ENCODE results near the gene ARHGEF6. TPM values are rescaled to one million over a fixed set of nuclear protein-coding genes. Genes with fewer than 3 reads are reported as not detected.
"Not testable (repeated sequence)": the region's sequence is repeated elsewhere in the genome, so short reads cannot be mapped to it uniquely, and the experiment has no call there.

The ARHGEF6 gene
- total and polyA plus RNA-seq, 4 experiments from 2014 or later, result 77.7 to 86.1 (median 82.4) TPM

GRCh38 chrX:136771869-136772268, 8.9 kb downstream of the ARHGEF6 start:
- H3K9me3 Mint-ChIP-seq; H3K27me3 Mint-ChIP-seq; CTCF ChIA-PET (ENCODE audit: partially characterized antibody); H3K36me3 ChIP-seq (ENCODE audit: insufficient read depth, low read length); H3K9me3 ChIP-seq (ENCODE audit: control insufficient read depth in 1 of 2, low read length in 2 of 2); DNase-seq; H3K27me3 ChIP-seq (ENCODE audit: insufficient read depth, low read length); H3K4me3 ChIP-seq (ENCODE audit: low read length in 2 of 2); H3K27ac ChIP-seq (ENCODE audit: low read depth, low read length): not testable (repeated sequence)
- Mint-ChIP-seq H3K4me3 (peak overlapping the region in 1 of 8 donors; percentile 39), H3K4me1 (peaks cover 40 to 69% (median 53%) of the 10 kb centered on the region in 4 donors), H3K27ac (peak overlapping the region in 2 of 7 donors; percentile 26 to 63), H3K36me3 (peaks cover 4 to 36% of the 10 kb centered on the region in 2 donors)
- POLR2A ChIA-PET (ENCODE audit: partially characterized antibody), result interaction anchor here (1.3 kb wide), 1 partner anchor 109 kb away, joined by 5 read pairs; the partner anchor contains the start of gene RBMX
- H3K4me1 ChIP-seq (ENCODE audit: insufficient read depth, low read length), result peaks cover 59% of the 10 kb centered on the region
- intact Hi-C loops (cut with micrococcal nuclease), result loop anchor here (10.0 kb wide), 1 partner anchor 93 kb away; no protein-coding TSS in a partner anchor

GRCh38 chrX:136768469-136769084, 12.2 kb downstream of the ARHGEF6 start:
- peak in 3 of 5 donors; percentile 30 to 76 (median 31) for DNase-seq
- H3K4me1 ChIP-seq (ENCODE audit: insufficient read depth, low read length), result peaks cover 64% of the 10 kb centered on the region
- peaks cover 4% of the 10 kb centered on the region for H3K36me3 ChIP-seq (ENCODE audit: insufficient read depth, low read length)
- ChIA-PET POLR2A (ENCODE audit: partially characterized antibody) (interaction anchor here (0.6 to 6.4 kb wide), 9 partner anchors 11 to 112 kb away, joined by 3 to 66 read pairs (median 4); partner anchors contain the start of genes ARHGEF6 and RBMX), CTCF (ENCODE audit: partially characterized antibody) (interaction anchor here (1.2 to 1.7 kb wide), 3 partner anchors 9 to 73 kb away, joined by 3 to 5 read pairs (median 3); no protein-coding TSS in a partner anchor)
- peaks cover 4 to 29% of the 10 kb centered on the region in 2 donors for H3K36me3 Mint-ChIP-seq
- H3K27me3 Mint-ChIP-seq, result no peaks in the 10 kb centered on the region
- no peaks in the 10 kb centered on the region for H3K9me3 Mint-ChIP-seq
- no peaks in the 10 kb centered on the region for H3K9me3 ChIP-seq (ENCODE audit: control insufficient read depth in 1 of 2, low read length in 2 of 2)
- peak overlapping the region; percentile 77 to 96 (median 82) for H3K4me3 Mint-ChIP-seq
- H3K4me3 ChIP-seq (ENCODE audit: low read length in 2 of 2), result peak overlapping the region in 1 of 2 donors; percentile 22
- intact Hi-C loops (cut with micrococcal nuclease), result loop anchor here (1.0 to 5.0 kb wide), 2 partner anchors 11 to 44 kb away; no protein-coding TSS in a partner anchor
- no peaks in the 10 kb centered on the region for H3K27me3 ChIP-seq (ENCODE audit: insufficient read depth, low read length)
- peak overlapping the region; percentile 51 for H3K27ac ChIP-seq (ENCODE audit: low read depth, low read length)
- H3K4me1 Mint-ChIP-seq, result peaks cover 32 to 70% (median 49%) of the 10 kb centered on the region in 4 donors
- H3K27ac Mint-ChIP-seq, result peak overlapping the region; percentile 82 to 97 (median 93)

- intact Hi-C loops (cut with micrococcal nuclease), result loop anchor here (1.0 to 5.0 kb wide), 2 partner anchors 8 to 45 kb away; no protein-coding TSS in a partner anchor
- Mint-ChIP-seq H3K27me3 (no peaks in the 10 kb centered on the region), H3K4me1 (peaks cover 37 to 74% (median 53%) of the 10 kb centered on the region in 4 donors), H3K9me3 (no peaks in the 10 kb centered on the region), H3K36me3 (peaks cover 10 to 29% of the 10 kb centered on the region in 2 donors), H3K27ac (peak overlapping the region in 6 of 7 donors; percentile 82 to 97 (median 93)), H3K4me3 (peak overlapping the region; percentile 77 to 96 (median 82))
- DNase-seq, result peak; percentile 38 to 63 (median 58)
- Histone ChIP-seq H3K4me3 (ENCODE audit: low read length in 2 of 2) (peak overlapping the region in 1 of 2 donors; percentile 41), H3K4me1 (ENCODE audit: insufficient read depth, low read length) (peaks cover 68% of the 10 kb centered on the region), H3K27me3 (ENCODE audit: insufficient read depth, low read length) (no peaks in the 10 kb centered on the region), H3K27ac (ENCODE audit: low read depth, low read length) (peak overlapping the region; percentile 51), H3K9me3 (ENCODE audit: control insufficient read depth in 1 of 2, low read length in 2 of 2) (no peaks in the 10 kb centered on the region), H3K36me3 (ENCODE audit: insufficient read depth, low read length) (no peaks in the 10 kb centered on the region)
- ChIA-PET POLR2A (ENCODE audit: partially characterized antibody) (interaction anchor here (0.8 to 6.4 kb wide), 13 partner anchors 9 to 158 kb away, joined by 3 to 66 read pairs (median 4); partner anchors contain the start of genes ARHGEF6 and RBMX), CTCF (ENCODE audit: partially characterized antibody) (interaction anchor here (0.8 to 1.7 kb wide), 8 partner anchors 9 to 741 kb away, joined by 3 to 5 read pairs (median 3); no protein-coding TSS in a partner anchor)
Measured at GRCh38 chrX:136767104-136767941, 13.4 kb downstream of the ARHGEF6 start.

- no peaks in the 10 kb centered on the region for H3K27me3 ChIP-seq (ENCODE audit: insufficient read depth, low read length)
- H3K9me3 ChIP-seq (ENCODE audit: control insufficient read depth in 1 of 2, low read length in 2 of 2), result no peaks in the 10 kb centered on the region
- intact Hi-C loops (cut with micrococcal nuclease), result loop anchor here (1.0 to 5.0 kb wide), 2 partner anchors 9 to 46 kb away; no protein-coding TSS in a partner anchor
- no peaks in the 10 kb centered on the region for H3K9me3 Mint-ChIP-seq
- H3K27ac Mint-ChIP-seq, result peak overlapping the region; percentile 6 to 80 (median 68)
- peaks cover 71% of the 10 kb centered on the region for H3K4me1 ChIP-seq (ENCODE audit: insufficient read depth, low read length)
- peak overlapping the region in 1 of 2 donors; percentile 41 for H3K4me3 ChIP-seq (ENCODE audit: low read length in 2 of 2)
- H3K4me3 Mint-ChIP-seq, result peak overlapping the region; percentile 66 to 81 (median 73)
- no peaks in the 10 kb centered on the region for H3K36me3 ChIP-seq (ENCODE audit: insufficient read depth, low read length)
- H3K36me3 Mint-ChIP-seq, result peaks cover 6 to 25% of the 10 kb centered on the region in 2 donors
- H3K27me3 Mint-ChIP-seq, result no peaks in the 10 kb centered on the region
- POLR2A ChIA-PET (ENCODE audit: partially characterized antibody), result interaction anchor here (0.9 to 6.4 kb wide), 10 partner anchors 9 to 157 kb away, joined by 3 to 66 read pairs (median 4); partner anchors contain the start of genes ARHGEF6 and RBMX
- DNase-seq, result no peak
- H3K4me1 Mint-ChIP-seq, result peaks cover 34 to 69% (median 49%) of the 10 kb centered on the region in 4 donors
- peak overlapping the region; percentile 51 for H3K27ac ChIP-seq (ENCODE audit: low read depth, low read length)
- CTCF ChIA-PET (ENCODE audit: partially characterized antibody), result interaction anchor here (0.8 to 1.7 kb wide), 8 partner anchors 9 to 741 kb away, joined by 3 to 5 read pairs (median 3); no protein-coding TSS in a partner anchor
Measured at GRCh38 chrX:136766785-136767103, 14.0 kb downstream of the ARHGEF6 start.

- H3K9me3 ChIP-seq (ENCODE audit: control insufficient read depth in 1 of 2, low read length in 2 of 2), result no peaks in the 10 kb centered on the region
- Mint-ChIP-seq H3K27me3 (no peaks in the 10 kb centered on the region), H3K9me3 (no peaks in the 10 kb centered on the region), H3K4me3 (peak overlapping the region; percentile 22 to 81 (median 71)), H3K36me3 (peaks cover 6 to 22% of the 10 kb centered on the region in 2 donors), H3K4me1 (peaks cover 35 to 63% (median 48%) of the 10 kb centered on the region in 4 donors), H3K27ac (peak overlapping the region; percentile 18 to 80 (median 71))
- ChIA-PET CTCF (ENCODE audit: partially characterized antibody) (interaction anchor here (0.7 to 1.7 kb wide), 6 partner anchors 12 to 159 kb away, joined by 3 to 5 read pairs (median 3); no protein-coding TSS in a partner anchor), POLR2A (ENCODE audit: partially characterized antibody) (interaction anchor here (0.7 to 6.4 kb wide), 7 partner anchors 14 to 156 kb away, joined by 3 to 66 read pairs (median 3); partner anchors contain the start of genes ARHGEF6 and RBMX)
- intact Hi-C loops (cut with micrococcal nuclease), result loop anchor here (5.0 kb wide), 1 partner anchor 46 kb away; no protein-coding TSS in a partner anchor
- peaks cover 76% of the 10 kb centered on the region for H3K4me1 ChIP-seq (ENCODE audit: insufficient read depth, low read length)
- H3K27me3 ChIP-seq (ENCODE audit: insufficient read depth, low read length), result no peaks in the 10 kb centered on the region
- no peak overlapping the region for H3K4me3 ChIP-seq (ENCODE audit: low read length in 2 of 2)
- DNase-seq, result no peak
- H3K36me3 ChIP-seq (ENCODE audit: insufficient read depth, low read length), result no peaks in the 10 kb centered on the region
- H3K27ac ChIP-seq (ENCODE audit: low read depth, low read length), result peak overlapping the region; percentile 38
Measured at GRCh38 chrX:136765821-136766356, 14.8 kb downstream of the ARHGEF6 start.

- Mint-ChIP-seq H3K4me1 (peaks cover 35 to 60% (median 48%) of the 10 kb centered on the region in 4 donors), H3K27ac (no peak overlapping the region), H3K4me3 (peak overlapping the region in 1 of 8 donors; percentile 8), H3K27me3 (no peaks in the 10 kb centered on the region), H3K9me3 (no peaks in the 10 kb centered on the region), H3K36me3 (peaks cover 6 to 24% of the 10 kb centered on the region in 2 donors)
- Histone ChIP-seq H3K9me3 (ENCODE audit: control insufficient read depth in 1 of 2, low read length in 2 of 2) (no peaks in the 10 kb centered on the region), H3K27me3 (ENCODE audit: insufficient read depth, low read length) (no peaks in the 10 kb centered on the region), H3K27ac (ENCODE audit: low read depth, low read length) (no peak overlapping the region), H3K4me3 (ENCODE audit: low read length in 2 of 2) (no peak overlapping the region), H3K4me1 (ENCODE audit: insufficient read depth, low read length) (peaks cover 76% of the 10 kb centered on the region), H3K36me3 (ENCODE audit: insufficient read depth, low read length) (no peaks in the 10 kb centered on the region)
- DNase-seq, result no peak
- ChIA-PET POLR2A (ENCODE audit: partially characterized antibody) (interaction anchor here (6.4 kb wide), 1 partner anchor 16 kb away, joined by 66 read pairs; the partner anchor contains the start of gene ARHGEF6), CTCF (ENCODE audit: partially characterized antibody) (no interaction called here)
- intact Hi-C loops (cut with micrococcal nuclease), result no loop called here
Measured at GRCh38 chrX:136764206-136764605, 16.5 kb downstream of the ARHGEF6 start.
